Smooth muscle cell (in vitro differentiated cells): ENCODE data around the gene NBEAL2. TPM values are rescaled to one million over a fixed set of nuclear protein-coding genes. Genes with fewer than 3 reads are reported as not detected.

Experiments
- DNase-seq: peaks from one replicate; lab custom pipeline; 2025; ENCODE audit not compliant: unreplicated experiment; lab: John Stamatoyannopoulos, UW
- H2AFZ ChIP-seq: fragments of 200-600 bp; sonication (generic); 2 replicates; pipeline ENCODE4 v1.6.0; 2016; ENCODE audit warnings: antibody characterized with exemption, low read depth, mild to moderate bottlenecking
- H3F3A ChIP-seq: fragments of 200-600 bp; sonication (generic); 2 replicates; pipeline ENCODE4 v1.6.0; 2017; ENCODE audit warnings: antibody characterized with exemption, low read depth
- H3K27ac ChIP-seq: fragments of 200-600 bp; sonication (generic); 2 replicates; pipeline ENCODE4 v1.5.1; 2016; ENCODE audit warnings: low read depth, mild to moderate bottlenecking
- H3K27me3 ChIP-seq: fragments of 200-600 bp; sonication (generic); 2 replicates; pipeline ENCODE4 v1.6.1; 2016; ENCODE audit warnings: low read depth, mild to moderate bottlenecking
- H3K36me3 ChIP-seq: fragments of 200-600 bp; sonication (generic); 2 replicates; pipeline ENCODE4 v1.5.1; 2016; ENCODE audit warnings: low read depth
- H3K4me1 ChIP-seq: fragments of 200-600 bp; sonication (generic); 2 replicates; pipeline ENCODE4 v1.5.1; 2016; ENCODE audit warnings: low read depth
- H3K4me2 ChIP-seq: fragments of 200-600 bp; sonication (generic); 2 replicates; pipeline ENCODE4 v1.6.0; 2016; ENCODE audit warnings: mild to moderate bottlenecking
- H3K4me3 ChIP-seq: fragments of 200-600 bp; sonication (generic); 2 replicates; pipeline ENCODE4 v1.5.1; 2016; ENCODE audit warnings: mild to moderate bottlenecking
- H3K79me2 ChIP-seq: fragments of 200-600 bp; sonication (generic); 2 replicates; pipeline ENCODE4 v1.6.0; 2016; ENCODE audit warnings: low read depth, mild to moderate bottlenecking
- H3K9ac ChIP-seq: fragments of 200-600 bp; sonication (generic); 2 replicates; pipeline ENCODE4 v1.6.0; 2016; ENCODE audit warnings: low read depth
- H3K9me3 ChIP-seq: fragments of 200-600 bp; sonication (generic); replicated peaks from 2 replicates; pipeline ENCODE4 v1.5.1; 2016; ENCODE audit warnings: low read depth
- H4K20me1 ChIP-seq: fragments of 200-600 bp; sonication (generic); 2 replicates; pipeline ENCODE4 v1.6.0; 2016; ENCODE audit warnings: low read depth
- CTCF ChIP-seq: fragments of 200-600 bp; sonication (generic); IDR thresholded peaks from 2 replicates; pipeline ENCODE4 v1.5.1; 2017; ENCODE audit warnings: borderline replicate concordance, mild to moderate bottlenecking, antibody characterized with exemption; ENCODE audit not compliant: insufficient read depth, poor library complexity, severe bottlenecking
- WGBS: methylation state at CpG from one replicate; pipeline ENCODE4 v1.1.7; 2016; ENCODE audit warnings: low lambda C conversion rate; 5-methylcytosine and 5-hydroxymethylcytosine counted together
- polyA plus RNA-seq: library from polyadenylated mRNA; unstranded; fragments of >200 nt; fragmentation: Nextera tagmentation; extraction: Ambion mirVana; gene quantifications from 2 replicates; pipeline ENCODE4 v1.2.1, GENCODE V29; 2016
- total RNA-seq: library from RNA; depleted of rRNA; stranded (reverse); fragments of >200 nt; gene quantifications from 2 replicates; pipeline ENCODE4 v1.2.3, GENCODE V29; 2014

Gene NBEAL2
- total and polyA plus RNA-seq, 2 experiments from 2014 or later, result 4.1 to 11.9 TPM

GRCh38 chr3:46935168-46935858, 44.2 kb upstream of the NBEAL2 start:
- Histone ChIP-seq H3K4me2 (peak overlapping the region; percentile 59), H3F3A (peaks cover 10% of the 10 kb centered on the region), H3K9me3 (no peaks in the 10 kb centered on the region), H3K27ac (peak overlapping the region; percentile 67), H3K4me3 (no peak overlapping the region), H4K20me1 (peaks cover 93% of the 10 kb centered on the region), H3K36me3 (no peaks in the 10 kb centered on the region), H3K4me1 (peaks cover 13% of the 10 kb centered on the region), H3K79me2 (peaks cover 42% of the 10 kb centered on the region), H2AFZ (no peak overlapping the region), H3K9ac (no peak overlapping the region), H3K27me3 (no peaks in the 10 kb centered on the region)
- peak; percentile 42 for DNase-seq
- 44% methylated on average over 7 of the region's 7 CpGs for WGBS
- TF ChIP-seq CTCF, result peak; percentile 77

- H3K4me3 ChIP-seq, result no peak overlapping the region
- no peak for TF ChIP-seq CTCF
- no peak overlapping the region for H3K9ac ChIP-seq
- H3K27me3 ChIP-seq, result no peaks in the 10 kb centered on the region
- no peak for DNase-seq
- peaks cover 93% of the 10 kb centered on the region for H4K20me1 ChIP-seq
- H3K9me3 ChIP-seq, result no peaks in the 10 kb centered on the region
- 90% methylated on average over 7 of the region's 7 CpGs for WGBS
- H3K4me2 ChIP-seq, result peak overlapping the region; percentile 28
- H3F3A ChIP-seq, result peaks cover 10% of the 10 kb centered on the region
- H3K36me3 ChIP-seq, result no peaks in the 10 kb centered on the region
- H2AFZ ChIP-seq, result no peak overlapping the region
- H3K79me2 ChIP-seq, result peaks cover 48% of the 10 kb centered on the region
- peaks cover 13% of the 10 kb centered on the region for H3K4me1 ChIP-seq
- peak overlapping the region; percentile 67 for H3K27ac ChIP-seq
These were observed 43.4 kb upstream of the NBEAL2 start for GRCh38 chr3:46935989-46936558.

GRCh38 chr3:46936733-46937250, 42.7 kb upstream of the NBEAL2 start:
- H3F3A ChIP-seq, result peaks cover 10% of the 10 kb centered on the region
- peak overlapping the region; percentile 28 for H3K4me2 ChIP-seq
- H3K9me3 ChIP-seq, result no peaks in the 10 kb centered on the region
- TF ChIP-seq CTCF, result no peak
- no peaks in the 10 kb centered on the region for H3K27me3 ChIP-seq
- H3K4me3 ChIP-seq, result no peak overlapping the region
- H3K36me3 ChIP-seq, result no peaks in the 10 kb centered on the region
- H2AFZ ChIP-seq, result no peak overlapping the region
- H3K9ac ChIP-seq, result no peak overlapping the region
- H4K20me1 ChIP-seq, result peaks cover 92% of the 10 kb centered on the region
- peaks cover 13% of the 10 kb centered on the region for H3K4me1 ChIP-seq
- peaks cover 49% of the 10 kb centered on the region for H3K79me2 ChIP-seq
- DNase-seq, result no peak
- H3K27ac ChIP-seq, result peak overlapping the region; percentile 67
- WGBS, result 58% methylated on average over 5 of the region's 5 CpGs

- TF ChIP-seq CTCF, result no peak
- Histone ChIP-seq H3K4me1 (peaks cover 10% of the 10 kb centered on the region), H2AFZ (no peak overlapping the region), H3K27me3 (no peaks in the 10 kb centered on the region), H3K36me3 (no peaks in the 10 kb centered on the region), H3K79me2 (peaks cover 51% of the 10 kb centered on the region), H3K4me2 (no peak overlapping the region), H3F3A (peaks cover 10% of the 10 kb centered on the region), H3K9ac (no peak overlapping the region), H3K9me3 (no peaks in the 10 kb centered on the region), H3K4me3 (no peak overlapping the region), H4K20me1 (peaks cover 92% of the 10 kb centered on the region), H3K27ac (no peak overlapping the region)
- no peak for DNase-seq
- 100% methylated on average over 2 of the region's 2 CpGs for WGBS
These were observed 41.3 kb upstream of the NBEAL2 start for GRCh38 chr3:46938118-46938517.
